SW 1271 (cell line): Measurements from ENCODE around the gene SNAP25.

Experiments used
- DNase-seq, 2 experiments: peaks; one replicate each; lab custom pipeline; 2025; lab: John Stamatoyannopoulos, UW

Gene SNAP25

DNA sequence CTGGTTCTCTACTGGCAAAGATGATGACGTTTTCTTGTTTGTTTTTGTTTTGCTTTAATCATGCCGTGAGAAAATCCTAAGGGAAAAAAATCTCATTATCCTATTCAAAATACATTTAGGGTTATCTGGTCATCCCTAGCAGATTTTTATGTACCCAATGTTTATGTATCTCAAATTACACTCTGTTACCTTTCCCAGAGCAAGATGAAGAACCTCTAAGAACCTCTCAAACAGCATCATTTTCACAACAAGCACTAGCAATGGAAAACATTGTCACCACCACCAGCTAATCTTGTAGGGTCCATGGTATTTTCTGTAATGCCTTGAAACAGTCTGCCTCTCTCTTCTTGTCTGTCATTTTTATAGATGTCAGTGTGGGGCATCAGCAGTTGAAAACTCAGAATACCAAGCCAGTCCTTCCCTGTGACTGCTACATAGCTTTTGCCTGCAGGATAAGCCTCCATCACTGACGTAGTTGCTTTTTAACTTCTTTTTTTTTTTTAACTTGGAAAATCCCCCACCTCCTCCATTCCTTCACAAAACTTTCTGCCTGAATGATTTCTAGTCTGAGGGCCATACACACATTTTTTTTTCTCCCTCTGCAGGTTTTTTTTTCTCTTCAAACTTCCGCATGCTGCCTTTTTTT, 2.4 kb upstream of the SNAP25 start:
- no peak for DNase-seq

DNA sequence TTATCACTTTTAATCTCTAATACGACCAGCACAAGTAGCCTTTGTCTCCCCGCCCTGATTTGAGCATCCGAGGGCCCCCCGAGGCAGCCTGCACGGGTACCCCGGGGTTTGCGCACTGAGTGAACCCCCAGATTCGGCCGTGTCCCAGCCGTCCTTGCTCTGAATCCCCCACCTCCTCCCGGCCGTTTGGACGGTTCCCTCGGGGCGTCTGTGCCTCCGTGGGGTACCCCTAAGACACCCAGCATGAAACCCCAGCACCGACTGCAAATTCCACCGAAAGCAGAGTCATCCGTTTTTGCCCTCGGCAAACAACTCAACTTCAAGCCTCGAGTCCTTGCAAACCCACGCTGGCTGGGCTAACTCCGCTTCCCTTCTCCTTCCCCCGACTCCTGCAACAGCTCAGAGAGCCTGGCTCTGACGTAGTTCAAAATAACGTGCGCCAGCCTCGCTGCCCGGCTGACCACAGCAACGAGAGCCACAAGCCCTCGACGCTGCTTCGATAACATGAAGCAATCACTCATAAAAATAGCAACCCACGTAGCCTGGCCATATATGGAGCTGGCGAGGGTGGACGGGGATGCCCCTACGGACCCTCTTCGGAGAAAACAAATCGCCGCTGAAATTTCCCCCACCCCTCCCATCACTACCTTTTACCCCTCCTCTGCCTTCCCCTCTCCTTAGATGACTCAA, 764 bp upstream of the SNAP25 start:
- DNase-seq = peak in 1 of 2 experiments; percentile 30

DNA sequence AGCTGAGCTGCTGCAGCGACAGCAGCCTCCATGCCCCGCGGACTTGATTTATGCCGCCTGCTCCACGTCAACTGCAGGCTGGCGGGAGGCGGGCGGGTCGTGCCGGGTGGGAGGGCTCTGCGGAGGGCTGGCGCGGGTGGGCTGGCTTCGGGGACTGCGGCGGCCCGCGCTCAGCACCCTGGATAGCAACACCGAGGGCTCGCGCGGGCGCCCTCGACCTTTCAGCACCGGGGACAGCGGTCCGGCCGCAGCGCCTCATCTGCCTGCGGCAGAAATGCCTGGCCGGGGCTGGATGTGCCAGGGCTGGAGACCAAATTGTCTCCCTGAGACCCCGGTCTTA, 792 bp downstream of the SNAP25 start:
- peak in 1 of 2 experiments; percentile 55 for DNase-seq

DNA sequence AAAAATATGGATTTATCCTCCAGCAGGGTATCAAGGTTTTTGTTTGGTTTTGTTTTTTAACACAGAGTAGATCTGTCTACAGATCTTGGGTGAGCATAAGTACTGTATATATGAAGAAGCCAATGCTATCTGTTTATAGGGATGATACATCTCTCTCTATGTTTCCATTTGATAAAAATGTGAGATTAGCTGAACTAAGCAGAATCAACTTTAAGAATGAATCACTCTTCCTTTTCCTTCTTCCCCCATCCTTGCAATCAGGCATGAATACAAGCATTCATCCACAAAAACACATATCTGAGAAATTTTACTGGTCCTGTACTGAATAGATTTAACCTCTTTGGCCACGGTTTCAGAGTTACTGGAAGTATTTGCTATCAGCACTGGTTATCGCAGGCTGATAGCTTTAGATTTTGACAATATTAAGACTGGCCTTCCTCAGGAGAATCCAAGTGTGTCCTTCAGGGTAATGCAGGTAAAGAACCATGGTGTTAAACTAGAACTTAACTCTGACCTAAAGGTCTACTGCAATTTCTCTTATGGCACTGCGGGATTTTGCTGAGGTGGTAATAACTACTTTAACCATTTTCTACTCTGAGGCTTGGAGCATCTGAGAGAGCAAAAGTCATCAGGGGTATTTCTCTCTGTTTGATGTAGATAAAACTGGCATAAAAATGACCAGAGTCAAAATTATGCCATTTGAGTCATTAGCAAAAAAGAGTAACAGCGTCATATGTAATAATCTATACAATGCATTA, 1.5 kb downstream of the SNAP25 start:
- no peak for DNase-seq

DNA sequence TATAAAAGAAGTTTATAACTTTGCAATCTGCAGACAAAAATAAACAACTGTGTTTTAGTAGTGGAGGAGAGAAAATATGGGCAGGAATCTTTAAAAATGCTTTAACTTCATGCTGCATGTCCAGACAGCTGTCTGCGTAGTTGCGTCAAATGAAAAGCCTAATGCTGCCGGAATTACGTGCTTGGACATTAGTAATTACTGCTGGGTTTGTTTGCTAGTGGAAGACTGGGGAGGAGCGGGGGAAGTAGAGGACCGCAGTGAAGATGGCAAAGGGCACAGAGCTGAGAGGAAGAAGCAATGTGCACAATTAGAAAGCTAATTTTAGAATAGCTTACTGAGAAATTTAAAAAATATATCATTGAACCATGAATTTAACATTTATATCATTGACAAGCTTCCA, 2.4 kb downstream of the SNAP25 start:
- DNase-seq = no peak

- DNase-seq = peak in 1 of 2 experiments; percentile 59
These were observed 6.9 kb downstream of the SNAP25 start for GRCh38 chr20:10225439-10226060.

DNA sequence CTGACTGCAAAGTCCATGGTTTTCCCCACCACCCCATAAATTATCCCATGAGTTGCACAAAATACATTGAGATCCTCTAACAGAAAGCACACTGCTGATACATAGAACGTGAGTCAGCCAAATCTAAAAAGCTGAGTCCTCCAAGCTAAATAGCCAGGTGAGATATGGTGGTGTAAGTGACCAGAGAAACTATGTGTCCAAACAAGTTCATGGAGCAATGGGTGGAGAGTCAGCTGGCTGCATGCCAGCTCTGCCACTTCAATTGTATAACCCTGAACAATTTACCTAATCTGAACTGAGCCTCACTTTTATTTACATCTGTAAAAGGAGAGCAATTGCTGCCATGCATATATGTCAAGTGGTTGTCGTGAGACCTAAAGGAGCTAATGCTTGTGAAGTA, 9.7 kb downstream of the SNAP25 start:
- no peak for DNase-seq

DNA sequence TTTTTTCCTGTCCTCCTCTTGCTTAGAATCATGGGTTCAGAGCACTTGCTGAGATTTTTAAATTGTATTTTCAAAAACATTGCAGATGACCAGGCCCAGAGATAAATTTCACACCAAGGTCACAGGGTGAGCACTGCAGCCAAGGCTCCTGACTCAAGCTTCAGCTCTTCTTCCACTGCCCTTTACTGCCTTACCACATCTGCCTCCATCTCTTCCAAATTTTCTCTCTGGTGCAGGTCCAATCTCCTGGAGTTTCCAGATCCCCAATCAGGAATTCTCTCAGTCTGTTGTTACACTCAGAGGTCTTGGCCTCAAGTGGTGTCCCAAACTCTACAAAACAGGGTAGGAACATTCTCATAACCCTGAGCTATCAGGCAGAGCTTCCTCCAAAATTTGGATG, 12.7 kb downstream of the SNAP25 start:
- no peak for DNase-seq

DNA sequence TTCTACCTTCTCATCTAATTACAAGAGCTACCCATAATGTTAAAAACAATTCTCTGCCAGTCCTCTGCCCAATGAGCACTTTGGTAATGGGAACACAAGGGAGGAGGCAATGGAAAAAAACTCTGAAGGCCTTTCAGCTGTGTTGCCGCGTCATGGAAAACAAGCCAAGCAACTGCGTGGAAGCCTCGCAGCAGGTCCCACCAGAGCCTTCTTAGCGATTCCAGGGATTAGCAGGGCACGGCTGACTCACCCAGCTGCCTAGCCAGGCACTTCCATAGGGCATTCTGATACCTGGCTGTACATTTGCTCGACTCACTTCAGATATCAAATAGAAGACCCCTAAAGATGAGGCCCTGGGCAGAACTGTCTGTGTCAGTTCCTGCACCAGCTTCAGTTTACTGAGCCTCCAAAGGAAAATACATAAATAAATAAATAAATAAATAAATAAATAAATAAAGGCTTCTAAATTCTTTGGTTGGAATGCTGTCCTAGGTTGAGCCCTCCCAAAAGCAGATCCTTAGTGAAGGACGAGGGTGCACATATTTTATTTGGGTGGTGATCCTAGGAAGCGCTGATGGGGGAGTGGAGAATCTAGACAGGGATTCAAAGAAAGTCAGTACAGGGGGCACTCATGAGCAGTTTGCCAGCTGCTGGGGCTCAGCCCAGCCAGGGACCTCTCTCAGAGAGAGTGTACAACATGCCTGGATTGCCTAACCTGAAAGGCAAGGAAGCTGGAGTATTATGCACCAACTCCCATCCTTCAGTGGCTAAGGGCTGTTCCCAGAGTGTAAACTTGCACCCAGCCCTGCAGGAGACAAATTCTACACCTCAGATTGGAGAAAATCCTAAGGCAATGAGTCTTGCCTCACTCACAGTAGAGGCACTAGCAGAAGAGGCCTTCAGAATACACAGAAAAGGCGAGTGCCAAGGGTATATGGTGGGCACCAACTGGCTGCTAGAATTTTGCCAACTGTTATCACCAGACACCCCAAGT, 18.2 kb downstream of the SNAP25 start:
- DNase-seq = no peak

- no peak for DNase-seq
These were observed 21.3 kb downstream of the SNAP25 start for GRCh38 chr20:10239954-10240353.

GRCh38 chr20:10240655-10241054, 22.0 kb downstream of the SNAP25 start:
- no peak for DNase-seq

GRCh38 chr20:10242166-10242565, 23.5 kb downstream of the SNAP25 start:
- no peak for DNase-seq

GRCh38 chr20:10247440-10247839, 28.8 kb downstream of the SNAP25 start:
- DNase-seq = no peak

- DNase-seq = no peak
These were observed 30.6 kb downstream of the SNAP25 start for GRCh38 chr20:10249048-10249770.

DNA sequence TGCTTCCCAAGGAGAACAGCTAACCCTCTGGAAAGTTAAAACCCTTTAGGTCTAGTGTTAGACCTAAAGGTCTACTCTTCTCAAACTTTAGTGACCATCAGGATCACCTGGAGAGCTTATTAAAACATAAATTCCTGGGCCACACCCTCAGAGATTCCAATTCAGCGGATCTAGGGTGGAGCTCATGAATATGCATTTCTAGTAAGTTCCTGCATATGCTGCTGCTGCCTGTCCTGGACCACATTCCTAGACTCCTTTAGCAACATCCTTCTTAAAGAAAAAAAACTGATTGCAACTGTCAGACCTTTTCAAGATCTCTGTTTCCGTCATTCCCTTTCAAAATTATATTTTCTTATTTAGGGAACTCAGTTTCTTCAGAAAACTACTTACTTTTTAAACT, 31.2 kb downstream of the SNAP25 start:
- DNase-seq = no peak

DNA sequence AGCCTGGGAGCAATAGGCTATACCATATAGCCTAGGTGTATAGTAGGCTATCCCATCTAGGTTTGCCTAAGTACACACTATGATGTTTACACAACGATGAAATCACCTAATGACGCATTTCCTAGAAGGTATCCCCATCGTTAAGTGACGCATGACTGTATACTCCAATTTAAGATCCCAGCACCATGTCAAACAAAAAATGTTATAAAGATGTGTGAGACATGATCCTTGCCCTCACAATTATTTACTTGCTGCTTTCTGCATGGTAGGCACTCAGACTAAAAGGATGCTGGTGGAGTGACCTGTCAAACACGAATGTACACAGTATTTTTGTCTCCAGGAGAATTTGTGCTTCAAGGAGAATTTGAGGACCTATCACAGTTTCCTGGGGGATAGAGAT, 32.3 kb downstream of the SNAP25 start:
- DNase-seq = no peak

- no peak for DNase-seq
These were observed 35.1 kb downstream of the SNAP25 start for GRCh38 chr20:10253780-10254179.

GRCh38 chr20:10255846-10256245, 37.2 kb downstream of the SNAP25 start:
- no peak for DNase-seq

GRCh38 chr20:10259166-10259565, 40.5 kb downstream of the SNAP25 start:
- DNase-seq = no peak

GRCh38 chr20:10260316-10260715, 41.7 kb downstream of the SNAP25 start:
- DNase-seq = no peak

DNA sequence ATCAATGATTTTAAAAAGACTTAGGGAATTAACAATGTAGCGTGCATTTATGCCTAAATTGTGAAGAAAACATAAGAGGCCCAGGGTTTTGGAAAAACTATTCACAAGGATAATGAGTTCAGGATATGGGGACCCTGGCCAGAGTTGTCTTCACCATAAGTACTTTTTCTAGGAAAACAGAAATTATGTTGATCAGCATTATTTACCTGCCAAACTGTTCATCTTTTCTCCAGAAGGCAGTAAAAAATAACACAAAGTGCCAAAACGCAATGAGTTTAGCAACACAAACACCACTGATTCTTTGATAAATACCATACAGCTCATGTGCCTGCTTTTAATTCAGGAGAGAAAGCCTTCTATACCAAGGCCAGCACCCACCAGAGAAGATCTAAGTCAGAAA, 43.1 kb downstream of the SNAP25 start:
- DNase-seq = no peak
